ENCODE results near the gene SNRNP70. TPM values are rescaled to one million over a fixed set of nuclear protein-coding genes. Genes with fewer than 3 reads are reported as not detected.
A peak's percentile ranks its signal among the peaks of the same experiment; 100 is the strongest.
"Not testable (repeated sequence)": the region's sequence is repeated elsewhere in the genome, so short reads cannot be mapped to it uniquely, and the experiment has no call there.

The SNRNP70 gene
- total RNA-seq, 6 experiments from 2014 or later = 80.8 to 187 (median 123) TPM

DNA sequence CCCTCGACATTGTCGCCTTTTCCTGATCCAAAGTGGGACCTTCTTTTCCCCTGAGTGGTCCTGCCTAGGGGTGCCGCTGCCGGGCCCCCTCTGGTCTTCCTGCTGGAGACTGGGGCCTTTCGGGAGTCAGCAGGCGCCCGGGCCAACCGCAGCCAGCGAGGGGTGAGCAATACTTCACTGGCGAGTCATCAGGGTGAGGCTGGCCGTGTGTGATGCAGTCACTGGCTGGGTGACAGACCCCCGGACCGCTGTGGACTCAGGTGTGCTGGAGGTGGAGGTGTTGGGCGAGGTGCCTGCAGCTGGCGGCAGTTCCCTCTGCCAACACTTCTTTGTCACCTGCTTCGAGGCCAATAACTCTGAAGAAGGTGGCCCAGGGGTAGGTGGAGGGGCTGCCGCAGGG is 43.1 kb upstream of the SNRNP70 start:
- TF ChIP-seq CTCF (IDR thresholded peaks at IDR 0.05) = no peak
- no peak for TF ChIP-seq POLR2A (IDR thresholded peaks at IDR 0.05)
- Histone ChIP-seq H3K36me3 (no peaks in the 10 kb centered on the region), H3K27me3 (no peaks in the 10 kb centered on the region), H3K27ac (no peak overlapping the region), H3K4me1 (no peaks in the 10 kb centered on the region), H3K4me3 (no peak overlapping the region), H3K9me3 (no peaks in the 10 kb centered on the region)
- WGBS (ENCODE audit: insufficient coverage, low coverage, low lambda C conversion rate, missing lambda C conversion rate) = 65% methylated on average over 2 of the region's 17 CpGs
- ATAC-seq = no peak
- DNase-seq = no peak
- intact Hi-C loops (cut with DNase I) = no loop called here

DNA sequence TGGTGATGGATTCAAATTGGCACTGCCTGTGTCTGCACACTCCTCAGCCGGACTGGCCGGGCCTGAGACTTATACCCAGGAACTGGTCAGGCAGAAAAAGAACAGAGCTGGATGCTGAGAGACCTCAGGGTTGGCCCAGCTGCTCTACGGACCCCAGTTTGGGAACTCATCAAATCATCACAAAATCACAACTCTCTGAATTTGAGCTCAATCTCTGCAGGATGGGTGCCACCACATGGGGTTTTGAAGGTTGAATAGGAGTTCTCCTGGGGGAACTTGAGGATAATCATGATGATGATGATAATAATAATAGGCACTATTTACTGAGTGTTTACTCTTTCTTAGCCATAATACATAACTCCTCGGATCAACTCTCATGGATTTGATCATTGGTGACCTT is 42.6 kb upstream of the SNRNP70 start:
- H3K4me3 ChIP-seq; intact Hi-C loops (cut with DNase I); H3K36me3 ChIP-seq; H3K27me3 ChIP-seq; H3K27ac ChIP-seq; DNase-seq; ATAC-seq; H3K9me3 ChIP-seq; H3K4me1 ChIP-seq: not testable (repeated sequence)
- WGBS (ENCODE audit: insufficient coverage, low coverage, low lambda C conversion rate, missing lambda C conversion rate) = 57% methylated on average over 1 of the region's 4 CpGs

GRCh38 chr19:49043548-49043947 is 41.7 kb upstream of the SNRNP70 start, which contains the start of gene CGB5:
Gene CGB5, plus strand, starts transcription at chr19:49043848. Its CDS starts 362 bp downstream, at chr19:49044210.
- WGBS (ENCODE audit: insufficient coverage, low coverage, low lambda C conversion rate, missing lambda C conversion rate) = 67% methylated on average over 2 of the region's 15 CpGs
- H3K27me3 ChIP-seq; H3K4me3 ChIP-seq; intact Hi-C loops (cut with DNase I); ATAC-seq; H3K27ac ChIP-seq; H3K4me1 ChIP-seq; DNase-seq; H3K9me3 ChIP-seq; H3K36me3 ChIP-seq: not testable (repeated sequence)

DNA sequence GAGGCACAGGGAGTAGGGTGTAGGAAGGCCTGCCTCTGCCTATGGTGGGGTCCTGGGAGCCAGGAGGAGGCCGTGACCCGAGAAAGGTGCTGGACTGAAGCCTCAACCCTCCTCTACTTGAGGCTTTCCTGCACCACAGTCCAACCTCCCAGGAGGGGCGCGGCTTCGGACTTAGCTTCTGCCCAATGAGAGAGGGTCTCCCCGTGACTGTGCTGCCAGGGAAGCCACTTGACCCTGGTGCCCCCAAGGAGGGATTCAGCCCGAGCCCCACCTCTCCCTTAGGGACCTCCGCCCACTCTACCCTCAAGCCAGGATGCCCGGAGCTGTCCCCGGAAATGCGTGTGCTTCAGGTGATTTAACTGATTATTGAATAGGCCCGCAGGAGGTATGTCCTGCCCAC is 36.2 kb upstream of the SNRNP70 start, which contains the start of gene CGB8:
CGB8 (minus strand) TSS at position 101 of the 400 bp plus-strand sequence. CDS start 372 bp downstream, outside the sequence.
- H3K36me3 ChIP-seq; ATAC-seq; H3K27ac ChIP-seq; H3K27me3 ChIP-seq; H3K4me1 ChIP-seq; DNase-seq; H3K9me3 ChIP-seq; intact Hi-C loops (cut with DNase I); H3K4me3 ChIP-seq: not testable (repeated sequence)
- no CpG with 5 or more reads among the region's 12 CpGs for WGBS (ENCODE audit: insufficient coverage, low coverage, low lambda C conversion rate, missing lambda C conversion rate)

DNA sequence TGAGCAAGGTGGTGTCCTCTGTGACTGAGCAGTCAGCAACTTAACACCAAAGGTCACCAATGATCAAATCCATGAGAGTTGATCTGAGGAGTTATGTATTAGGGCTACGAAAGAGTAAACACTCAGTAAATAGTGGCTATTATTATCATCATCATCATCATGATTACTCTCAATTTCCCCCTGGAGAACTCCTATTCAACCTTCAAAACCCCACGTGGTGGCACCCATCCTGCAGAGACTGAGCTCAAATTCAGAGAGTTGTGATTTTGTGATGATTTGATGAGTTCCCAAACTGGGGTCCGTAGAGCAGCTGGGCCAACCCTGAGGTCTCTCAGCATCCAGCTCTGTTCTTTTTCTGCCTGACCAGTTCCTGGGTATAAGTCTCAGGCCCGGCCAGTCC is 35.4 kb upstream of the SNRNP70 start:
- ATAC-seq; DNase-seq; H3K4me3 ChIP-seq; H3K9me3 ChIP-seq; H3K27ac ChIP-seq; H3K36me3 ChIP-seq; H3K4me1 ChIP-seq; H3K27me3 ChIP-seq; intact Hi-C loops (cut with DNase I): not testable (repeated sequence)
- WGBS (ENCODE audit: insufficient coverage, low coverage, low lambda C conversion rate, missing lambda C conversion rate) = 64% methylated on average over 2 of the region's 4 CpGs

- ATAC-seq; H3K4me1 ChIP-seq; H3K27me3 ChIP-seq; H3K4me3 ChIP-seq; H3K27ac ChIP-seq; H3K9me3 ChIP-seq; DNase-seq; H3K36me3 ChIP-seq; intact Hi-C loops (cut with DNase I): not testable (repeated sequence)
- 75% methylated on average over 4 of the region's 24 CpGs for WGBS (ENCODE audit: insufficient coverage, low coverage, low lambda C conversion rate, missing lambda C conversion rate)
These were observed 34.7 kb upstream of the SNRNP70 start for GRCh38 chr19:49050376-49051033.

DNA sequence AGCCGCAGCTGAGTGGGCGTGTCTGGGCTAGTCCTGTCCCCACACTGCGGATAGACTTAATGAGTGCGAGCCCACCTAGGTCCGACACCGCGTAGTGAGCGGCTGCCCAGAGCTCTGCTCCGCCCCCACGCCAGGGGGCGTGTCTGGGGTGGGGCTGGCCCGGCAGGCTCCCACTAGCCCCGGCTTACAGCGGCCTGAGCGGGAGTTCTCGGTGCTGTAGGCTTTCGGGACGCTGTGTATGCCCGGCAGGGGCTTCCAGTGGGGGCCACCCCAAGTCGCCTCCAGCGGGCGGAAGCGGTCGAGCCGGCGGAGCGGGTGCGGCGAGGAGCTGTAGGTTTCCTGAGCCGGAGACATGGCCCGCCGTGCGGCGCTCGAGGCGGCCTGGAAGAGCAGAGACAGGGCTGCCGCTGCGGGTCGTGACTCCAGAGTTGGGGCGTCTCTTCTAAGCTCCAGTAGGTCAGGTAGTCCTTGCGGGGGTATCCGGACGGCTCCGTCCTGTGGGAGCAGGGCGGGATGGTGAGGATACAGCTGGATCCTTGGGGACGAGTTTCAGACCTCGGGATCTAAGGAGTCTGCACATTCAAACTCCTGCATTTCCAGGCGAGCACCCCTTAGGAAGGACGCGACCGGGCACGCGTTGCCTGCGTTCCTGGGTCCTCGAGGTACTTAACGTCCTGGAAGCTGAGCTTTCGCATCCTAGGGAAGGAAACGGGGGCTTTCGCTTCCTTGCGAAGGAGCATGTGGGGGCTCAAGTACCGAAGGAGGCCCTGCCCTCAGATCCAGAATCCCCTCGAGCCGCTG is 28.9 kb upstream of the SNRNP70 start:
- DNase-seq = peak; percentile 62 to 72 (median 71)
- Histone ChIP-seq H3K27me3 (no peaks in the 10 kb centered on the region), H3K36me3 (no peaks in the 10 kb centered on the region), H3K27ac (no peak overlapping the region), H3K4me3 (peak overlapping the region; percentile 35 to 60 (median 43)), H3K4me1 (peaks cover 0 to 9% (median under 1%) of the 10 kb centered on the region in 4 donors), H3K9me3 (no peaks in the 10 kb centered on the region)
- WGBS (ENCODE audit: insufficient coverage, low coverage, low lambda C conversion rate, missing lambda C conversion rate) = 0% methylated on average over 3 of the region's 63 CpGs
- TF ChIP-seq CTCF (IDR thresholded peaks at IDR 0.05) (peak; percentile 9 to 44 (median 28)), POLR2A (IDR thresholded peaks at IDR 0.05) (no peak)
- intact Hi-C loops (cut with DNase I) = no loop called here
- peak; percentile 86 to 89 (median 88) for ATAC-seq

DNA sequence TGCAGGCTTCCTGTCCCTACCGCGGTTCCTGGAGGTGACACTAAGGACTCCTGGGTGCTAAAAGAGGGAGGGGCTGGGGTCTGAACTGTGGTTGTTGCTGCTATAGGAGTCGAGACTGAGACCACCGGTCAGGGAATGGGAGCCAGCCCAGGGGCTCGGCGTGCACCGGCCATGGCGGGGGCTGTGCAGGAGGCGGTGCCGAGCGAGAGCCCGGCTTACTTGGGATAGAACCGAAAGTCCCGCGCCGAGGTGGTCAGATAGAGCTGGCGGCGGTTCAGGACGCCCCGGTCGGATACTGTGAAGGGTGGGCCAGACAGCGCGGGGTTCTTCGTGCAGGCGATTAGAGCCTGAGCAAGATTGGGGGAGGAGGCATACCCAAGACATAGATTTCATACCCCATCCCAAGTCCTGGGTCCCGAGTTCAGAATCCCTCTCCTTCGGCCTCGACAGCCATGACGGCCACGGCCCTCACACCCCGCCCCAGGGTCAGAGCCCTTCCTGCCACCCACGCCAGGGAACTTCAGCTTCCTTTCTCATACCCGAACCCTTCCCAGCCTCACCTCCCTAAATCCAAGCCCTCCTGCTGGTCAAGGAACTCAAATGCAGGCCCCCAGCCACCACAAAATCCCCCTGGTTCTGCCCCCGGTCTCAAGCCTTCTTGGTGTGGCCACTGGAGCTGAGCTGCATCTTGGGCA is 28.2 kb upstream of the SNRNP70 start:
- H3K27me3 ChIP-seq; DNase-seq; H3K27ac ChIP-seq; H3K9me3 ChIP-seq; H3K4me1 ChIP-seq; intact Hi-C loops (cut with DNase I); H3K36me3 ChIP-seq: not testable (repeated sequence)
- peak in 3 of 4 donors; percentile 6 to 37 (median 21) for ATAC-seq
- WGBS (ENCODE audit: insufficient coverage, low coverage, low lambda C conversion rate, missing lambda C conversion rate) = 20% methylated on average over 1 of the region's 34 CpGs
- peak overlapping the region; percentile 19 to 43 (median 35) for H3K4me3 ChIP-seq
